OCI-M1 (cell line): ENCODE results near the gene DPM1.

ENCODE experiments used
- DNase-seq: peaks from one replicate; lab custom pipeline; 2025; lab: John Stamatoyannopoulos, UW

The DPM1 gene

DNA sequence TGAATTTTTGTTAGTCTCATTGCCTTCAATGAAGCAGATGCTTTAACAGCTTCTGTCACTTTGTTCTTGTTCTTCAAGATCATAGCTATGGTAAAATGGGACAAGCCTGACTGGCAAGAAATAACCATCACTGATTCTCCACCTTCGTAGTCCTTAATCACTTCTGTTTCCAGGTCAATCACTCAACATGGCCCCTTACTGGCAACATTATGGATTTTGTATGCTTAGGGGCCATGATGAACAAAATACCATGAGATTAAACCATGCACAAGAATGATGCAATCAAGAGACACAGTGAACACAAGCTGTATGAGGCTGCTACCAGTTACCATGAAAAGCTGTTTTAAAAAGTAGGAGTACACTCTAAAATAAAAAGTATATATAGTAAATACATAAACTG, 59.9 kb downstream of the DPM1 start:
- peak; percentile 47 for DNase-seq

- no peak for DNase-seq
Observed at GRCh38 chr20:50895111-50895830, 63.1 kb downstream of the DPM1 start.

DNA sequence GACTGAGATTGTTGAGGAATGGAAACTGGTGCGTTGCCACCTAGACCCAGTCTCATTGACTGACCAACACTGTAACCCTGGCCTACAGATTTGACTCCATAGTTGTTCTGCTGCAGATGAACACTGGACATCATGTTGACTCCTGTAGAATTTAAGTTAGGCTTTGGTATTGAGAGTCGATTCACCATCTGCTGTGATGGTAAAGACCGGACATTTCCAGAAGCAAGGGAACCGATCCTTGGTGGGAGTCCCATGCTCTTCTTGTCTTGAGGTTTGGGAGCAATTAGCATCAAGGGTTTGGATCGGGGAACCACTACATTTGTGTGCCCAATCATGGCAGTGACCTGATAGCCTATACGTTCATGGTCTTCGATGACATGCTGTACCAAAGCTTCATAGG, 64.7 kb downstream of the DPM1 start:
- DNase-seq, result no peak

GRCh38 chr20:50892394-50892793, 65.9 kb downstream of the DPM1 start:
- DNase-seq, result no peak

DNA sequence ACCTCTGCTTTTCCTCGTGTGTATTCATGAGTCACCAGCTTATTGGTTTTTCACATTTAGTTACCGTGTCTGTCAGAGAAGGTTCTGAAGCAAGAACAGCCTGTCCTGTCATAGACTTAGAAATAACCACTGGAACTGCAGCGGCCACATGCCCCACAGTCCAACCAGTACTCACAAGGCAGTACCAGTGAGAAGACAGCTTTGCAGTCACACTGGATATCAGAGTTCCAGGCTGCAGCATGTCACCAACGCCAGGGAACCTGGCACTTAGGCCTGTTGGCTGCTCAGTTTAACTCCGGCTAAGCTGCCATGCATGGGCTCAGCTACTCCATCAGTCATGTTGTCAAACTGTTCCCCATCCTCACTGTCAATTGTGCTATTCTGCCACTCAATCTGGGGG, 67.2 kb downstream of the DPM1 start:
- no peak for DNase-seq

DNA sequence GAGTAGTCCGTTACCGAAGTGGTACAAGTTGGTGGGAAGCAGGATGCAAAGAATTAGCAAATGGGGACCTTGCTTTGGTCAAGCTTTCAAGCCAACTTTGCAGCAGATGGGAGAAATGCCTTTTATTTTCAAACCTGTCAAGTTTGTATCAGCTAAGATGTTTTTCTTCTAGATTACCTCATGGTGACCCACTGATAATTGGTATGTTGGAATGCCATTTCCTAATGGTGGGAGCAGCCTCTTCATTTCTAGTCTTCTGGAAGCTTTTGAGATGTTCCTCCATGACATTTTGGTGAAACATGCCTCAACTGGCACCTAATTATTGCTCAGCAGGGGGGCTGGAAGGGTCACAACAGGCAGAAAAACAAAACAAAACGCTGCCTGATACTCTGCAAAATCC, 70.8 kb downstream of the DPM1 start:
- no peak for DNase-seq

DNA sequence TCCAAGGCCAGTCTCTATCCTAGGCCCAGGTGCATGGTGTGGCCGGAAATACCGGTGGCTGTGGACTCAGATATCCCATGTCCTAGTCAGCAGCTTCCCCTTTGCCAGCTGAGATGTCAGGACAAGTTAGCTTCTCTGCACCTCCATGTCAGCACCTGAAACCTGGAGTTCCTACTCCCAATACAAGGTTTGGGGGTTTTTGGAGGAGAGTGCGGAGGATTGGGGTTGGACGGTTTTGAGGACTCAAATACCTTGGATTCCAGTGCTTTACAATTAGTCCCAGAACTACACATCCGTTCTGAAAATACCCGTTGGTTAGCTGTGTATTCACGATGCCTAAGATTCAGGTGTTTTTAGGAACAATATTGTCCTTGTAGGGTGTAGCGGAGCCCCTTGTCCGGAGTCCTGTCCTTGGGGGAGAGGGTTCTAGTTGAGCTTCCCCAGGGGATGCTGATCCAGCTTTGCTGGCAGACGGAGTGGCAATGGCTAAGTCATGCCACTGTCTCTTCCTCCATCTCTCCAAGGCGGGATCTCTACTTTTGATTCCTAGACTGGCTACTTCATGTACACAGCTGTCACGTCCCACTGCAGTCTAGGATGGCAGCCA, 72.0 kb downstream of the DPM1 start:
- no peak for DNase-seq

- DNase-seq, result no peak
Observed at GRCh38 chr20:50885781-50886180, 72.6 kb downstream of the DPM1 start.

DNA sequence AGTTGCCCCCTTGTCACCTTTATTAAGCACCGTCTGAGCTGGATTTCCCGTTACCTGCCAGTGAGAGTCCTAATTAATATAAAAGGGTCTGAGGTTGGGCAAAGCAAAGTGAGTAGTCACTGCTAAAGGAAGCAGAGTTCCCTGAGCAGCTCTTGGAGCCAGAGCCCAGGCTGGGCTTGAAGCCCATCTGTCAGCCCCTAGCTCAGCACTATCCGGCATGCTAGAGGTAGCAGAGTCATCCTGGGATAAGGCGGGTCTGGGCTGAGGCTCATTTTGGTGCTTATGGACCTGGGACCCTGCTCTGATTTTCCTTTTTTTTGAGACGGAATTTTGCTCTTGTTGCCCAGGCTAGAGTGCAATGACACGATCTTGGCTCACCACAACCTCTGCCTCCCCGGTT, 73.3 kb downstream of the DPM1 start:
- DNase-seq, result no peak
